Epidermal melanocyte (primary cell): Measurements from ENCODE around the gene CARTPT.

Source experiments
- DNase-seq: peaks from one replicate; pipeline ENCODE4 v3.0.0; 2011; ENCODE audit warnings: low spot score; ENCODE audit not compliant: insufficient read length

The CARTPT gene

DNA sequence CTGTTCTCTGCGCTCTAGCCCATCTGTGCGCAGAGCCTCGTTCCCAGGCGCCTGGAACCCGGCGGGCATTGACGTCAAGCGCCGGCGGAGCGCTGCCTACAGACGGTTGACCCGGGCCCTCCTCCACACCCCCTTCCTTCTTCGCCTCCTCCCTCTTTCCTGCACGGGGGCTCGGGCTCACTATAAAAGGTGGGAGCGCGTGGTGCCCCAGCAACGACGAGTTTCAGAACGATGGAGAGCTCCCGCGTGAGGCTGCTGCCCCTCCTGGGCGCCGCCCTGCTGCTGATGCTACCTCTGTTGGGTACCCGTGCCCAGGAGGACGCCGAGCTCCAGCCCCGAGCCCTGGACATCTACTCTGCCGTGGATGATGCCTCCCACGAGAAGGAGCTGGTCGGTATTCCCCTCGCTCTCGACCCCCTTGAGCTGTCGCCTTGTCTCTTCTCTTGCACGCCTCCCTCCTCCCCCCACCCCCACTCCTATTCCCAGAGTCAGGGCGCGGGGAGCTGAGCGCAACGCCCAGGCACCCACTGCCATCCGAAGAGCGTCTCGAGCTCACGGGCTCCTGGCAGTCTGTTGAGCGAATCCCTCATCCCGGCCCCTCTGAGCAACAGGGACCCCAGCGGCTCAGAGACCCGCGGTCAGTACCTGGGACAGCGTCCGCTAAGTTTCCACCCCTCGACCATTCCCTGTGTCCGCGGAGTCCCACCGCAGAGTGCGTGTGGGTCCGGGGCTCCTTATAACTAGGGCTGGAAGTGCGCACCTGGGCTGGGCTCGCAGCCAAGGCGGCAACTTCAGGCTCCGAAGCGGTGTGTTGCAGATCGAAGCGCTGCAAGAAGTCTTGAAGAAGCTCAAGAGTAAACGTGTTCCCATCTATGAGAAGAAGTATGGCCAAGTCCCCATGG is at the start of gene CARTPT:
Gene CARTPT, plus strand, starts transcription at position 213 of the 902 bp plus-strand sequence. Its CDS starts 19 bp downstream, at position 232.
- no peak for DNase-seq

DNA sequence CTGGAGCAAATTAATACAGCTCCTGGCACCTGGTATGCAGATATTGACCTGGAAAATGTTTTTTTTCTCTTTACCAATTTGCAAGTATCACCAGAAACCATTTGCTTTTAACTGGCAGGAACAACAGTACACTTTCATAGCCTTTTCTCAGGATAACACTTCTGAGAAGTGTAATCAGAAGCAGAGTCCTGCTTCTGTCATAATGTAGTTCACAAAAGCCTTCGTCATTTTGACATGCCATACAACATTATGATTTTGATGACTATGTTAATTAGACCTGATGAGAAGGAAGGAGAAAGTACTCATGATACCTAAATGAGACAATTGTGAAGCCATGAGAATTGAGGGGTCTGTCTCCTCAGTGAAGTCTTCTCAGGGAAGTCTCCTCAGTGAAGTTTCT is 41.1 kb upstream of the CARTPT start:
- no peak for DNase-seq

DNA sequence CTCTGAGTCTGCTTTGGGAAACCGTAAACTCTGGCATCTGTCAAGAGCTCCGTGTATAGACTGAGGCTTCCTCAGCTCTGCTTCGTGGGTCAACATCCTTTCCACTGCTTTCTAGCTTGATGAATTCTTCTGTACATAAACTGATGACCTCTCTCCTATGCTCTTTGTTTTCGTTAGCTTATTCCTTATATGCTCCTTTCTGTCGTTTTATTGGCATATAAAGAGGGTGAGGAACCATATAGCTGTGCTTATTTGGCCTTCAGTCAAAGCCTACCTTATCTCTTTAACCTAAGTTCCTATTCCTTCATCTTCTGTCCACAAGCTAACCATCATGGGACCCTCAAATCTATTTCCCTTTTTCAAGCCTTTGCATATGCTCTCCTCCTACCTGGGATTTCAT is 39.4 kb upstream of the CARTPT start:
- no peak for DNase-seq

DNA sequence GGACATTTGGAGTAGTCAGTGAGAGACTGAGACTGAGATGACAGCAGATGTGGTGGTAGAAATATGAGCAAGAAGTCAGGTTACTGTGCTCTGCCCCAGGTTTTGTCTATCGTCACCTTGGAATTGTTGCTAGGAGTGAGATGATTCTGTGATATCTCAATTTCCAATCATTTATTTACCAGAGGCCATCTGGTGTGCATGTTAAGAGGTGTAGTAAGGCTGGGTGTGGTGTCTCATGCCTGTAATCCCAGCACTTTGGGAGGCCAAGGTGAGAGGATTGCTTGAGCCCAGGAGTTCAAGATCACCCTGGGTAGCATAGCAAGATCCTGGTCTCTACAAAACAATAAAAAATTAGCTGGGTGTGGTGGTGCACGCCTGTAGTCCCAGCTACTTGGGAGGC is 38.6 kb upstream of the CARTPT start:
- DNase-seq: no peak

DNA sequence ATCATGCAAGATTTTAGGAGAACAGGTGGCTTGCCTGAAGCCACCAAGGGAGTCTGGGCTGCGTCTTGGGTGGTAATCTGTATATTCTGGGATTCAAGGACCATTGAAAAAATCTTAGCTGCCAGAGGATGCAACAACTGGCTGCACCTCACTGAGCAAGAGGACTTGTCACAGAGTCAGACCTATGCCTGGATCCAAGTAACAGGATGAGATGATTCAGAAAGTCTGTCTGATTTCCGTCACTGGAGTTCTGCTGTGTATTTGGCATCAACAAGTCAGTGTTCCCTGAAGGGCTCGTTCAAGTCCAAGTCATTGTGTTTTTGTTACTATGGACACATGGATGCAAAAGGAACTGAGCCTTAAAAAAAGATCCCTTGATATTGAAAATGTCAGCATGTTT is 37.8 kb upstream of the CARTPT start:
- no peak for DNase-seq

DNA sequence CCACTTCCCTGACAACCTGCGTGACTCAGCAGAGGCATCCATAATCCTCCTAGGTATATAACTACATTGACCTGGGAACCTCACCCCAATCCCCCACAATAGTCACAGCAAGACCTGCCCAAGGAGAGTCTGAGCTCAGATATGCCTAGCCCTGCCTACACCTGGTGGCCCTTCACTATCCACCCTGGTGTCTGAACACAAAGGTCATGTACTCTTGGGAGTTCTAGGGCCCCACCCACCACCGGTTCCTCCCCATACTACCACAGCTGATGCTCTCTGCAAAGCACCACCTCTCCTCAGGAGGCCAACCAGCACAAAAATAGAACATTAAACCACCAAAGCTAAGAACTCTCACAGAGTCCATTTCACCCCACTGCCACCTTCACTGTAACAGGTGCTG is 34.8 kb upstream of the CARTPT start:
- no peak for DNase-seq

DNA sequence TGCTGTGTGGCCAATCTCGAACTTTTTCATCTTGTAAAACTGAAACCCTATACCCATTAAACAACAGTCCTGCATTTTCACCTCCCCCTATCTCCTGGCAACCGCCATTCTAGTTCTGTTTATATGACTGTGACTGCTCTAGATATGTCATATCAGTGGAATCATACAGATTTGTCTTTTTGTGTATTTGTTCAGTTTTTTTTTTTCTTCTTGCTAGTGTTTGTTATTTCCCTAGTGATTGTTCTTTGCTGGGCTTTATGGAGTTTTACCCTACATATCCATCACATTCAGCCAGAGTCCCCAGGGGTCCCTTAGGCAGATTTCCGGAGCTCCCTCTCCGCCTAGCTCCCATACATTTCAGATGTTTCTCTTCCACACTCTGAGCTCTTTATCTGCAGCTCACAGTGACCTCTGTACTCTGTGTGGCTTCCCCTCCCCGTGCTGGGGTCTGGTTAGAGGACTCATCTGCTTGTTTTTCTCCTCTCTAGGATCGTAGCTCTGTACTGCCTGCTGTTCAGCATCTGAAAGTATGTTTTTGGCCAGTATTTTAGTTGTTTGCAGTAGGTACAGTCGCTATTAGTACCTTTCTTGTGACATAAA is 25.1 kb upstream of the CARTPT start:
- no peak for DNase-seq

DNA sequence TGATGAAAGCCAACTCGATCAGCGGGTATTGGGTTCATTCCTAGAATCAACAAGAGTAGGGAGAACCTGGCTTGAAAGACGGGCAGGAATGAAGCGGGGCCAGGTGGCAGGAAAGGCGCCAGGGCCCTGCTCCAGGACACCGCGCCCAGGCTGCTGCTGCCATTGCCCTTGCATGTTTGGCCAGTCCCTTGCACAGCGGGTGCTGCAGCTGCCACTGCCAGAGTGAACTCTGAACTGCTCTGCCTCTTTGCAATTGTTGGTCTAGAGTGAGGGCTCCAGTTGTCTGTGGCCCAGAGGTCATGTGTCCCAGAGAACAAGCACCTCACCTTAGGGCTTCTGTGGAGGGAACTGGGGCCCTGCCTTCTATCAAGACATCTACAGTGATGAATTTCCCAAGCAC is 24.0 kb upstream of the CARTPT start:
- no peak for DNase-seq

DNA sequence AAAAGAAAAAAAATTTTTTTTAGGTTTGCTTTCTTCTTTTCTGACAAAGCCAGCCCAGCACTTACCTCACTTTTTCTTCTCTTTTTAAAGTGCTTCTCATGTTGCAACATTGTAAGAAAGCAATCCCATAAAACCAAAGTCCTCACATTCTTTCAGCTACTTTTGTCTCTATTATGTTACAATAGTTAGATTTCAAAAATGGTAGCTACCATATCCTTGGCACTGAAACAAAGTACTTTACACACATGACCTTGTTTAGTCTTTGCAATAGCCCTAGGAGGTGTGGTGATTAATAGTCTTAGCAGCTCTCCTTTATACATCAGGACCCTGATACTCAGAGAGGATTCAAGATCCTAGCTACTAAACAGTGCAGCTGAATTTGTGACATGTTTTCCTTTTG is 23.5 kb upstream of the CARTPT start:
- DNase-seq: no peak

DNA sequence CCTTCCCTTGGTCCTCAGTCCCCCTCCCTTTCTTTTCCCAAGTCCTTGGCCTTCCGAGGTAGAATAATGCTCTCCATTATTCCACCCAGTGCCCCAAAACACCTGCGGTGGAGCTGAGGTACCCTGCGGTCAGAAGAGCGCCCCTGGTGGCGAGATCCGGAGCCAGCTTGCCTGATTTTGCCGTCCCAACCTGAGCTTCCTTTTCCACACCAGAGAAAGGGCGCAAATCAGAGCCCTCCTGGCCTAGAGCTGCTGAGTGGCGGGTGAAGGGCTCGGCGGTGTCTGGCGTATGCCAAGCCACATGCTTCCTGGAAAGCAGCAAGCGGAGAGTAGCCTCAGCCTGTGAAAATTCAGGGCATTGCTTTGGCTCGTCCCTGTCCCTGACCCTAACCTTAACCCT is 21.1 kb upstream of the CARTPT start:
- no peak for DNase-seq

DNA sequence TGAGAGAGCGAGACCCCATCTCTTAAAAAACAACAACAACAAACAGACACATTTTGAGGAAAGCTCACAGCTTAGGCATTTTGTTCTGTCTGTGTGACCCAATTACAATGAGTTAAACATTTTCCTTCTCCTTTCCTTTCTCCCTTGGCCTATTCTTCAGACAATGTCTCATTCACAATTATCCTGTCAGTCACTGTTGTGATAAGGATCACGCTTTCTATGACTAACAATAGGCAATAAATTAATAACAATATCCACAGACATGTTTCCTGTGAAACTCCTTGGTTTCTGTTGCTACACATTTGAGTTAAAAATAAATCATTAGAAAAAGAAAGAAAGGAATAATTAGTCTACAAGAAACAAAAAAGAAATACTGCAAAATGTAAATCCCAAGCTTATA is 19.8 kb upstream of the CARTPT start:
- DNase-seq: no peak

DNA sequence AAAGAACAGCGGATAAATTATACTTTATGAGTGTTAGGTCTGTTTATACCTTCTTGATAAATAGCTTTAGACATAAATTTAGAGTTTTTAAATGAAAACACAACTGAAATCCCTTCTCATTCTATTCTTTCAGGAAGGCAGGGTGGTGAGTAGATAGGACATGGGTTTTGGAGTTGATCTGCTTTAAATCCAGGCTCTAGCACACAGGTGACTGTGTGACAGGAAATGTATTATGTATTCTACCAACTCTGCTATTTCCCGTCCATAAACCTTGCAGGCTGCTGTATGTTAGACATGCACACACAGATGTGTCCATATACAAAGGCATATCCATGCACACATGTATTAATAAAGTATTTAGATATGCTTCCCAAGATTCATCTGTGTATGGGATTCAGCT is 19.3 kb upstream of the CARTPT start:
- DNase-seq: no peak

DNA sequence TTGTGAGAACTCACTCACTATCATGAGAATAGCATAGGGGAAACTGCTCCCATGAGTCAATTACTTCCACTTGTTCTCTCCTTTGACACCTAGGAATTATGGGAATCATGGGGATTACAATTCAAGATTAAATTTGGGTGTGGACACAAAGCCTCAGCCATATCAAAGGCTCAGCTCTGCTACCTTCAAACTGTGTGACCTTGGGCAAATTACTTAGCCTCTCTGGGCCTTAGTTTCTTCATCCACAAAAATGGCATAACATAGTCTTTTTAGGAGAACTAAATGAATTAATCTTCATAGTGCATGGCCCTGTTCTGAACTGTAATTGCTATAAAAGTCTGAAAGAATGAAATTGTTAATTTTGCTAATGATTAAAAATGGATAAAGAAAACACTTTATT is 18.3 kb upstream of the CARTPT start:
- DNase-seq: no peak

DNA sequence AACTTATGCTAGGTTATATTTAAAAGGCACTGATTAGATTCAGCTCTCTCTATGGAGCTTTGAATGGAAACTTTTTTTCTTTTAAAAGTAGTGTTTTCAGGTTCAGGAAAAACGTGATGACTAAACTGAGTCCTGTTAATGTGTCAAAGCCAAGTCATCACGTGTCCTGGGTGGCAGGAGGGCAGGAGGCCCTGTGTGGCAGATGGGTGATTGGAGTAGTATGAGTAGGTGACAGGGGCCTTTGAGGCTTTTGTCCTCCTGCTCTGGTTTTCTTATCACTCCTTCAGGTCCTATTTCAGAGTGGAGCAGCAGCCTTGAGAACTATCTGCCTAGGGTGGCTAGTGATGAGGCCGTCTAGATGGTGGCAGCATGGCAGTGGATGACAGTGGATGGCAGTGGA is 17.7 kb upstream of the CARTPT start:
- DNase-seq: no peak

DNA sequence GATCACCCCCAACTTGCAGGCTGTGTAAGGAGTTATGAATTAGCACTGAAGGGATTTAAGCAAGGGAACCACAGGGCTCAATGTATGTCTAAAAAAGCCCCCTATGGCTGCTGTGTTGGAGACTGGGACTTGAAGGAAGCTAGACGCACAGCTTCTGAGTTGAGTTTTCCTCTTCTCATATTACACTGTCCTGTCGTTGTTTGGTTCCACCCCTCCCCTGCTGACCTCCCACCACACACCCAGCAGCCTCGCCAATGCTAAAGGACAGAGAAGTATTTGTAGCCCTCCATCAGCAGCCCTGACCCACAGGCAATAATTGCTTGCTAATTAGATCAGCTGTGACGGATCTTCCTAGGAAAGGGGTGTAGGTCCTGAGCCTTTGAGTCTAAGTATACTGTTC is 15.1 kb upstream of the CARTPT start:
- DNase-seq: peak; percentile 19

DNA sequence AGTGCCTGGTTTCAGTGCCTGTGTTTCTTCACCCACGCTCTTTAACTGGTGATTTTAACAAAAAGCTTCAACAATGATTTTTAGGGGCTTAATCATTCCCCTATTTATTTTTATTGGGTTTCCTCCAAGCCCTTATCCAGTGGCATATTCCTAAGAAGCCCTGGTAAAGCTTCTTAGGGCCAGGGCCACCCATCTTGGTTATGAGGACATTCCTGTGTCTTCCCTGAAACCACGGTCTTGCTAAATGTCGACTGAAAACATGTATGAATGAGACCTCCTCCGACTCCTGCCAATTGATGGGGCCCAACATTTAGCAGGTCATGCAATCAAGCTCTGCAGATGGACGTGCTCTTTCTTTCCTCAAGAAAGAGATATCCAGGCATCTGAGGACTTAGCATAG is 13.7 kb upstream of the CARTPT start:
- DNase-seq: no peak

DNA sequence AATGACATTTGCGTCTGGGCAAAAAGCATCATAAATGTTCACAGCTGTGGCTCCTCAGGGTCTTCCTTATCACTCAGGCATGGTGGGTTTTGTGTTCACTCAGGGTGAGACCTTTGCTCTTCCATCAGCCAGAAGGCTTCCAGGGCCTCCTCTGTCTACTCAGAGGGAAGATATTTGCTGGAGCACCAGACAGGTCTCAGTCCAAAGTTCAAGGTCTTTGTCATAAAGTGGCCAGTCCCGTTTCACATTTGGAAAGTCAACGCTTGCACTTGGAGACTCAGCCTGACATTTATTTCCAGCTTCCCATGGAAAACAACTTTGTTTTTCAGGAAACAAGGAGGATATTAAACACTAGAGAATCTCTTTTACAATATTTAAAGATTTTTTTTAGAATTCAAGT is 12.2 kb upstream of the CARTPT start:
- no peak for DNase-seq

DNA sequence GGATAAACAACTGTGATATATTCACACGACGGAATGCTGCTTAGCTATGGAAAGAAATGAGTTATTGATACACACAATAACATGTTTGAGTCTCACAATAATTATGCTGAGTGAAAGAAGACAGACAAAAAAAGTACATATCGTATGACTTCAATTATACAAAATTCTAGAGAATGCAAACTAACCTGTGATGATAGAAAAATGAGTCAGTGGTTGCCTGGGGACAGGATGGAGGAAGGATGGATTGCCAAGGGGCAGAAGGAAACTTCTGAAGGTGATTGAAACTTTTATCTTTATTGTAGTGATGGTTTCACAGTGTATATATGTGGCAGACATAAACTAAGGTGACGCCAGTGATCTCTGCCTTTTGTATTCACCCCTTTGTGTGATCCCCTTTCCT is 7.5 kb upstream of the CARTPT start:
- no peak for DNase-seq

DNA sequence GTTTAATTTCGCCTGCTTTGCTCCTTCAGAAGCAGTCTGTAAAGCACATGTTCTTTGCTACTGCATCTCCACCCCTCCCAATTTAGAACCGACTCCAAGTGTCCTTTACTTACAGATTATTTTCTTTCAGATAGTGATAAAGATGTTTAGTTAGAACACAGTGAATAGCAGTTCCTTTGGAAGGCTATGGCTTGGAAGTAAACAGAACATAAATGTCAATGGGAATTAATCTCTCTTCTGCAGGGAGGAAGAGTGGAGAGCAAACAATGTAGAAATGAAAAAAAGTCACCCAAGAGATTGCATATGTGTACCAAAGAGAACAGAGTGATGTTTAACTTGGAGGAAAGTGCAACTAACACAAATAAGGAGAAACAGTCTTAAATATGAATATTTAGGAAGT is 4.2 kb upstream of the CARTPT start:
- DNase-seq: no peak

DNA sequence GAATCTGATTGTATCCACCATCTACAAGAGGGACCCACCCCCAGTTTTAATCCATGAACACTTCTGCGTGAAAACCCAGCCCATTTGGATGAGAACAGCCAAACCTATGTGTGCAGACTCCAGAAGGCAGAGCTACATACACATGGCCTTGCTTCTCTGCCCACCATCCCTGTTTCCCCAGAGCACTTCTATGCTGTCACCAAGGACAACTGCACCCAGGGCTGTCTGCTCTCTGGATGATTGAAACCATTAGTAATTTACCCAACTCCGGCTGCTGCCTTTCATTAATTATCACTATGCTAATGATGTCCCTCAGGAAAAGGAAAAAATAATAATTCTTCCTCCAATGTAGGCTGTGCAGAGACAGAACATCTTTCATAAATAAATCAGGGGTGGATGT is 8.9 kb downstream of the CARTPT start:
- DNase-seq: no peak

DNA sequence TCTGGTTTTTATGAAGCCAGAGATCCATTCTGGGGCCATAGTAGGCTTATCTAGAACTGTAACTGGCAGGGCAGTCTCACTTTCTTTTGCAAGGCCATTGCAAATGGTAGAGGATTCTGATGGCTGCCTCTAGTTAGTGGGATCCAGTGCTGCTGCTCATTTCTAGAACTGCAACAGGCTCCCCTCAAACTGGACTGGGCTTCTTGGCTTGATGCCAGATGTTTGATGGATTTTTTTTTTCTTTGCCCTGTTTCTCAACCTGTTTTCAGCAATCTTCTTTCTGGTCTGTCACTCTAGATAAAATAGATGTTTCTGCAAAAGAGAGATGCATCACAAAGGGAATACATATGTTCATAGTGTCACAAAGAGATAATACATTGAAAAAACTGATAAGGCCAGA is 11.9 kb downstream of the CARTPT start:
- DNase-seq: no peak

DNA sequence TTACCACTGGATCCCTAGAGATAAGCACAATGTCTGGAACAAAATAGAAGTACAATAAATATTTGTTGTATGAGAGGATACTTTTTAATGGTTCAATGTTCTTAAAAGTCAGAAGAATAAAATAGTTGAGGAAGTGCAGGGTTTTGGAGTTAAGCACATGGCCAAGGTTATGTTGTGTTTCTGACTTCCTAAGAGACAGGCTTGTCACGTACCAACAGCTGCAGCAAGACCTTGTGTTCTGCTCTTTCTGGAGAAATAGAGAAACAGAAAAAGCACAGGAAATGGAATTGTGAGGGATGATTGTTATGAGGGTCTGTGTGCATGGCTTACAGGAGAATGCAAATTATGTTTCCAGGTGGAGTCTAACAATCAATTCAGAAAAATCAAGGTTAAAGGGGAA is 12.9 kb downstream of the CARTPT start:
- no peak for DNase-seq

DNA sequence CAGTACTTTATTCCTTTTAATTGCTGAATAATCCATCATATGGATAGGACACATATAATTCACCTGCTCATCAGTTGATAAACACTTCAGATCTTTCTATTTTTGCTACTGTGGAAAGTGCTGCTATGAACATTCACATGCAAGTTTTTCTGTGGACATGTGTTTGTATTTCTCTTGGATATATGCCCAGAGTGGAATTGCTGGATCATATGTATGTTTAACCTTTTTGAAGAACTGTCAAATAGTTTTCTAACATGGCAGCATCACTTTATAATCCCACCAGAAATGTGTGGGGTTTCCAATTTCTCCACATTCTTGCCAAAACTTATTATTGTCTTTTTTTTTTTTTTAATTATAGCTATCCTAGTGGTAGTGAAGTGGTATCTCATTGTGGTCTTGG is 15.1 kb downstream of the CARTPT start:
- no peak for DNase-seq
